Panc1 (cell line): ENCODE measurements around the gene COL4A3.

ENCODE experiments used
- SIN3A ChIP-seq: IDR thresholded peaks from 2 replicates; pipeline ENCODE4 v1.6.1; 2012; ENCODE audit warnings: low read depth, mild to moderate bottlenecking, low read length, moderate library complexity, borderline replicate concordance; ENCODE audit not compliant: insufficient read depth
- TF ChIP-seq, protein P1 (sequence below): fragments of 450-650 bp; IDR thresholded peaks from 2 replicates; pipeline ENCODE4 v1.5.1; 2017; ENCODE audit warnings: mild to moderate bottlenecking

- TF ChIP-seq, protein P1, sequence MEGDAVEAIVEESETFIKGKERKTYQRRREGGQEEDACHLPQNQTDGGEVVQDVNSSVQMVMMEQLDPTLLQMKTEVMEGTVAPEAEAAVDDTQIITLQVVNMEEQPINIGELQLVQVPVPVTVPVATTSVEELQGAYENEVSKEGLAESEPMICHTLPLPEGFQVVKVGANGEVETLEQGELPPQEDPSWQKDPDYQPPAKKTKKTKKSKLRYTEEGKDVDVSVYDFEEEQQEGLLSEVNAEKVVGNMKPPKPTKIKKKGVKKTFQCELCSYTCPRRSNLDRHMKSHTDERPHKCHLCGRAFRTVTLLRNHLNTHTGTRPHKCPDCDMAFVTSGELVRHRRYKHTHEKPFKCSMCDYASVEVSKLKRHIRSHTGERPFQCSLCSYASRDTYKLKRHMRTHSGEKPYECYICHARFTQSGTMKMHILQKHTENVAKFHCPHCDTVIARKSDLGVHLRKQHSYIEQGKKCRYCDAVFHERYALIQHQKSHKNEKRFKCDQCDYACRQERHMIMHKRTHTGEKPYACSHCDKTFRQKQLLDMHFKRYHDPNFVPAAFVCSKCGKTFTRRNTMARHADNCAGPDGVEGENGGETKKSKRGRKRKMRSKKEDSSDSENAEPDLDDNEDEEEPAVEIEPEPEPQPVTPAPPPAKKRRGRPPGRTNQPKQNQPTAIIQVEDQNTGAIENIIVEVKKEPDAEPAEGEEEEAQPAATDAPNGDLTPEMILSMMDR = no peak
- TF ChIP-seq SIN3A = no peak
These were observed 132.4 kb downstream of the COL4A3 start for GRCh38 chr2:227296671-227297405.
